ENCODE data around the gene PHLPP1. TPM values are rescaled to one million over a fixed set of nuclear protein-coding genes. Genes with fewer than 3 reads are reported as not detected.
"Not testable (repeated sequence)": the region's sequence is repeated elsewhere in the genome, so short reads cannot be mapped to it uniquely, and the experiment has no call there.

PHLPP1 gene
- 1 to 10 TPM in 2 of 6 donors, under 1 TPM in 4; 0.16 to 1.6 (median 0.59) TPM for polyA plus RNA-seq (ENCODE audit: low read depth in 6 of 6)

DNA sequence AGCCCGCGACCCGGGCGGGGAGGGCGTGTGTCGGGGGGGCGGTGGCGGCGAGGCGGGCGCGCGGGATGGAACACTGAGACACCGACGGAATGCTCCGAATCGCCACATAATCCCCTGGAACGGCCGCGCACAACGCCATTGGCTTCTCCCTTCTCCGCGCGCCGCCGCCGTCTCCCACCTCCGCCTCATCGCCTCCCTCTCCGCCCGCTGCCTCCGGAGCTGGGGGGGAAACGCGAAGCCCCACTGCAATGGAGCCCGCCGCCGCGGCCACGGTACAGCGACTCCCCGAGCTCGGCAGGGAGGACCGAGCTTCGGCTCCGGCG lies at the start of gene PHLPP1:
TSS of gene PHLPP1 (plus strand) at position 106 of the 323 bp plus-strand sequence. CDS start at position 249, 143 bp downstream.
- Mint-ChIP-seq H3K4me1 (peaks cover 24 to 31% (median 26%) of the 10 kb centered on the region in 3 donors), H3K27me3 (no peaks in the 10 kb centered on the region), H3K9me3 (no peaks in the 10 kb centered on the region), H3K36me3 (no peaks in the 10 kb centered on the region), H3K27ac (peak within 1 kb of the TSS; percentile 93 to 99 (median 98)), H3K4me3 (peak within 1 kb of the TSS; percentile 81 to 99 (median 96))
- peak; percentile 74 for DNase-seq
- ATAC-seq (ENCODE audit: low read depth in 2 of 2), result peak; percentile 40 to 48

DNA sequence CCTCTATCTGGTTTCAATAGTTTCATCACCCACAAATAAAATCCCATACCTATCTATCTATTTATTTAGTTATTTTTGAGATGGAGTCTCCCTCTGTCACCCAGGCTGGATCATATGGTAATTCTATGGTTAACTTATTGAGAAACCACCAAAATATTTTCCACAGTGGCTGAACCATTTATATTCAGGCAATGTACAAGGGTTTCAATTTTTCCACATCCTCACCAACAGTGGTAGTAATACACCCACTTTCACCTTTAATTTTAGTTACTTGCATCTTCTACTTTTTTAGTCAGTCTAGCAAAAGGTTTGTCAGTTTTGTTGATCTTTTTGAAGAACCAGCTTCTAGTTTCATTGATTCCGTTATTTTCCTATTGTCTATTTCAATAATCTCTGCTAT lies 46.1 kb upstream of the PHLPP1 start:
- H3K4me3 Mint-ChIP-seq, result no peak overlapping the region
- DNase-seq, result no peak
- H3K4me1 Mint-ChIP-seq, result no peaks in the 10 kb centered on the region
- H3K27me3 Mint-ChIP-seq, result no peaks in the 10 kb centered on the region
- H3K27ac Mint-ChIP-seq, result no peak overlapping the region
- no peak for ATAC-seq (ENCODE audit: low read depth in 2 of 2)
- peaks cover 0 to 9% of the 10 kb centered on the region in 2 donors for H3K36me3 Mint-ChIP-seq
- H3K9me3 Mint-ChIP-seq, result peaks cover 0 to 24% (median 20%) of the 10 kb centered on the region in 7 donors

DNA sequence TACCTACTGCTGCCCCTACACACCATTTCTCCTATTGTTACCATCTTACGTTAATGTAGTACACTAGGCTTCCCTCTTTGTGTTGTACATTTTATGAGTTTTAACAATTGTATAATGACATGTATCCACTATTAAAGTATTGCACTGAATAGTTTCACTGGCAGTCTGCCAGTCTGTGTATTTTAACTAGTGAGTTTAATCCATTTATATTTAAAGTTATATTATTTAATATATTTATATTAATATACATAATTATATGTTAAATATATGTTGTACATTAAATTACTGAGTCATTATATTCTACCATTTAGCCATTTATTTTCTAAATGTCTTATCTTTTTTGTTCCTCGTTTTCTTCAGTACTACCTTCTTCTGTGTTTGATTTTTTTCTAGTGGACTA lies 44.8 kb upstream of the PHLPP1 start:
- H3K27me3 Mint-ChIP-seq, result no peaks in the 10 kb centered on the region
- no peak for ATAC-seq (ENCODE audit: low read depth in 2 of 2)
- H3K27ac Mint-ChIP-seq, result no peak overlapping the region

DNA sequence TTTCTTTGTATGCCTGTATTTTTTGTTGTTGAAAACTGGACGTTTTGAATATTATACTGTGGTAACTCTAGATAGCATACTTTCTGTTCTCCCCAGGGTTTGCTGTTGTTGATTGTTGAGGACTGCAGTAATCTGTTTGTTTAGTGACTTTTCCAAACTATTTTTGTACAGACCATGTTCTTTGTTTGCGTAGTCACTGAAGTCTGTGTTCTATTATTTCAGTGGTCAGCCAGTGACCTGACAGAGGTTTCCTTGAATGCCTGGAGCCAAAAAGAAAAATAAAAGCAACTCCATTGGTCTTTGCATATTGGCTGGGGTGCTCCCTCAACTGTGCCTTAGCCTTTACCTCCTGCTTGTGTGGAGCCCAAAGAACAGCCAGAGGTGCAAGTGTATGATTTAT lies 42.7 kb upstream of the PHLPP1 start:
- DNase-seq, result no peak
- Mint-ChIP-seq H3K36me3 (peaks cover 0 to 13% of the 10 kb centered on the region in 2 donors), H3K4me3 (no peak overlapping the region), H3K9me3 (peaks cover 3 to 33% (median 20%) of the 10 kb centered on the region in 7 donors), H3K27ac (peak overlapping the region in 1 of 6 donors; percentile 18), H3K4me1 (no peaks in the 10 kb centered on the region), H3K27me3 (no peaks in the 10 kb centered on the region)
- ATAC-seq (ENCODE audit: low read depth in 2 of 2), result no peak

More for the DNA sequence above, 44.8 kb upstream of the PHLPP1 start:
- H3K9me3 Mint-ChIP-seq, result peaks cover 3 to 31% (median 20%) of the 10 kb centered on the region in 7 donors
- no peaks in the 10 kb centered on the region for H3K4me1 Mint-ChIP-seq
- no peak for DNase-seq
- peaks cover 0 to 13% of the 10 kb centered on the region in 2 donors for H3K36me3 Mint-ChIP-seq
- H3K4me3 Mint-ChIP-seq, result no peak overlapping the region

DNA sequence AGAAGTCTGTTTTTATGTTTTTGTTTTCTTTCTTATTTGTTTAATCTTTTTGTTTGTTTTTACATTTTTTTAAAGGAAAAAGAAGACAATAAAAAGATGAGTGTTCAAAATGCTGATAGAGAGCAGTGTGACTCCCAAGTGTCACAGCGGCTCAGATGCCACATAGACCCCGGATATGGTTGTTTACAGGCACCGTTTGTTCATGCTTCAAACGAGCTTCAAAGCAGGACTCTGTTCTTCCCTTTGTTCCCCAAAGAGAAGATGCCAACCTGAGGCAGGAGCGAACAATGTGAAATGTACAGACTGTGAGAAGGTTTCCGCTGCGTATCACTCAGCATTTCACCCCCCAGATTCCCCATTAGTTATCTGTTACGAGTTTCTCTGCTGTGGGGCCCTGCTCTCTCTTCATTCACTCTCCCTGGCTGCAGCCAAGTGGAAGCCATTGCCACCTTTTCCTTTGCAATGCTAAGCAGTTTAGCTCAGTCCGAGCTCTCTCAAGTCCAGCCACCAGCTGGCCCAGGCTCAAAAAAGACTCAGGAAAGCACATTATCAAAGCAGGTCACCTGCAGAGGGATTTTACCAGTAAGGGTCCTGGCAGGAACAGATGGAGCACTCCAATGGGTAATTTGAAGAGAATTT lies 36.4 kb upstream of the PHLPP1 start:
- Mint-ChIP-seq H3K4me1 (no peaks in the 10 kb centered on the region), H3K27ac (no peak overlapping the region), H3K9me3 (peaks cover 0 to 10% (median 5%) of the 10 kb centered on the region in 7 donors), H3K27me3 (no peaks in the 10 kb centered on the region), H3K36me3 (peaks cover 0 to 4% of the 10 kb centered on the region in 2 donors), H3K4me3 (no peak overlapping the region)
- ATAC-seq (ENCODE audit: low read depth in 2 of 2), result no peak
- DNase-seq, result no peak

DNA sequence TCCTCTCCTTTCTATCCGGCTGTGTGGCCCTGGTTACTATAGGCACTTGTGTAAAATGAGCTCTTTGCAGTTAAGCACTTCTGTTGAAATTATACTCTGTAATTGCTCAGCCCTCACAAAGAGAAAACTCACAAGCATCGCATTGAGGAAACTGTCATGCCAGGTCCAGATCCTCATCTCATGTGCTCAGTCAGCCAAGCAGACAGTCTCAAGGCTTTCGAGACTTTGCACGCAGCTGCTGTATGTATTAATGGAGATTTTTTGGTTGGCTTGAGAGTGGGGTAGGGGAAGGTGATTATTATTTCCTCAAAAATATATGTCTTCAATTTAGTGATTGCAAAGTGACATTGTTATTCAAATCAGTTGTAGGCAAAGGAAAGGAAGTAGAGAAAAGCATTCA lies 33.0 kb upstream of the PHLPP1 start:
- H3K27ac Mint-ChIP-seq, result peak overlapping the region in 1 of 6 donors; percentile 50
- H3K9me3 Mint-ChIP-seq, result peaks cover 0 to 10% (median 3%) of the 10 kb centered on the region in 7 donors
- no peak for ATAC-seq (ENCODE audit: low read depth in 2 of 2)
- H3K27me3 Mint-ChIP-seq, result no peaks in the 10 kb centered on the region
- no peak overlapping the region for H3K4me3 Mint-ChIP-seq
- no peak for DNase-seq
- no peaks in the 10 kb centered on the region for H3K4me1 Mint-ChIP-seq
- peaks cover 0 to 6% of the 10 kb centered on the region in 2 donors for H3K36me3 Mint-ChIP-seq

DNA sequence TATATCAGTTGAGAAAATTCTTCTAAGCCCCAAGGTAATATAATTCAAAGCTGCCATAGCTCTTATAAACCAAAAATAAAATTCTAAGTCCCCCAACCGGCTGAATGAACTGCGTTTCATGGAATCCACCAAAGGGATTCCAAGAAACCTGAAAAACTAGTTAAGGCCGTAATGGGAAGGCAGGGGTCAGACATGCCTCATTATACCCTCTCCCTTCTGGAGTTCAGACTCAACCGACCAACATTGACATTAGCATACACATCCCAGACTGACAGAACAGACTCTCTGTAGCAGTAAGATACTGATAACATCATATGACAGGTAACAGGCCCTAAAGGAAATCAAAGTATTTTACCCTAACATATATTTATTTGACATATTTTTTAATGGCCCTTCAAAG lies 31.4 kb upstream of the PHLPP1 start:
- H3K9me3 Mint-ChIP-seq, result peaks cover 5 to 24% (median 15%) of the 10 kb centered on the region in 7 donors
- H3K36me3 Mint-ChIP-seq, result peaks cover 0 to 17% of the 10 kb centered on the region in 2 donors
- no peak overlapping the region for H3K4me3 Mint-ChIP-seq

DNA sequence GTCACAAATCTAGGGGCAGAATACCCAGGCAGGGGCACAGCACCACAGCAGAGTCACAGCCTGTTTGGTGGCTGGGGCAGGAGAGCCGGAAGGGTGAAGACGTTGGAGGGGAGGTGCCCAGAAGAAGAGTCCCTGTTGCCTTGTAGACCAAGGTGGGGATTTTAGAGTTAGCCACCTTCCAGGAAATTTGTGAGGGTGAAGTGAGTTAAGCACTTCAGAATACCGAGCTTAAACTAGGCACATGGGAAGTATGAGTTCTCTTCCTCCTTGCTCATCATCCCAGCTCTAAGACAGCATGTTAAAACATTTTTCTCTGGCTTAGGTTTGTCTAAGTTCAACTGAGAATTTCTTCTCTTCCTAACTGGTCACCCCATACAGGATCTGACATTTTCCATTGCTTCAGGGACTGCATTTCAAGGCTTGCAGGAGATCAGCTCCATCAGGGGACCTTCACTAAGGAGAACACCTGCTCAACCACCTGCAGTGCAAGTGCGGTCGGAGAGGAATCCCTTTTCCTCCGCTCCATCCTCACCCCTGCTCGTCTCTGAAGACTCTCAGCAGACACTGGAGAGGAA lies 26.5 kb upstream of the PHLPP1 start:
- DNase-seq, result no peak
- Mint-ChIP-seq H3K4me3 (no peak overlapping the region), H3K4me1 (no peaks in the 10 kb centered on the region), H3K27me3 (peaks cover 0 to 4% (median 0%) of the 10 kb centered on the region in 3 donors), H3K27ac (no peak overlapping the region), H3K36me3 (peaks cover 0 to 25% of the 10 kb centered on the region in 2 donors), H3K9me3 (peaks cover 11 to 45% (median 35%) of the 10 kb centered on the region in 7 donors)
- ATAC-seq (ENCODE audit: low read depth in 2 of 2), result no peak

More for the DNA sequence above, 31.4 kb upstream of the PHLPP1 start:
- DNase-seq, result no peak
- Mint-ChIP-seq H3K27ac (no peak overlapping the region), H3K27me3 (no peaks in the 10 kb centered on the region), H3K4me1 (no peaks in the 10 kb centered on the region)
- no peak for ATAC-seq (ENCODE audit: low read depth in 2 of 2)

DNA sequence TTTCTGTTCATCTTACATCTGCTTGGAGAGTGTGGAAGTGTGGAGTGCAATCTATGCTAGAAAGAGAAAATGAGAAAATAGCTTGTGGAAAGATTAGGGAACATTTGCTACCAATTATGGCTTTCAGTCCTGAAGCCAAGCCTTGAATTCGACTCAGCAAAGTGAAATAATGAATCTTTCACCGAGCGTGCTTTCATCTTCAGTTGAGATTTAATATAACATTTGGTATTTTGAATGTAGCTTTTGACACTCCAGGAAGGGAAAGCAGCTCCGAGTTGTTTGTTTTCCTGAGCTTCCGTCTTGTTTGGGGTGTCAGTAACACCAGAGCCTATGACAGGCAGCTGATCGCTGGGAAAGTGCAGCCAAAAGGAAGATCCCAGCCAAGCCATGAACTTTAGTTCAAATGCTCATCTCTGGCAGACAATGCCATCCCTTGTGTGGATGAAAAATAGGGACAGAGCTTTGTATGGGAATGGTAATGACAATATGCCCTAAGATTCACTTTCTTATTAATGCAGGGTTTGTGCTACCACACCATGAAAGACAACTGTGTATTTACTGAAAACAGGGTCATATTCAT lies 25.0 kb upstream of the PHLPP1 start:
- Mint-ChIP-seq H3K36me3 (peaks cover 0 to 25% of the 10 kb centered on the region in 2 donors), H3K4me1 (no peaks in the 10 kb centered on the region), H3K27ac (no peak overlapping the region), H3K27me3 (peaks cover 0 to 4% (median 0%) of the 10 kb centered on the region in 3 donors), H3K4me3 (no peak overlapping the region), H3K9me3 (peaks cover 11 to 41% (median 35%) of the 10 kb centered on the region in 7 donors)
- no peak for DNase-seq
- no peak for ATAC-seq (ENCODE audit: low read depth in 2 of 2)

DNA sequence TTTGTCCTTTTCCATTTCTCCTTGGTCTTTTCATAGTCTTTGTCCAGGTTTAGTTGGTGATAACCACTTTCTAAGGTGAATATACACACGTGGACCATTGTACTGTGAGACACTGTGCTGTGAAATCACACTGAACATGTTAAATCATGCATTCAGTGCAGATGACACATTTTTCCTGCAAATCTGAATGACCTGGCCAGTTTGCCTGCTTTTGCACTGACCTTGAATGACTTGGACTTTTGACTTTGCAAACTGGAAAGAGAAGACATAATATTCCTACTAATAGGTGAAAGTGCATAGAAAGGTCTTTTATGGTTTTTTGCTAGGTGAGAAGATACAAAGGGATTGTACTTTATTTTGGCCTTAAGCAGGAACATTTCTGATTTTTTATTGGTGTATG lies 21.7 kb upstream of the PHLPP1 start:
- ATAC-seq (ENCODE audit: low read depth in 2 of 2), result no peak
- Mint-ChIP-seq H3K36me3 (peaks cover 0 to 12% of the 10 kb centered on the region in 2 donors), H3K4me1 (no peaks in the 10 kb centered on the region), H3K9me3 (peaks cover 5 to 25% (median 20%) of the 10 kb centered on the region in 7 donors), H3K27ac (no peak overlapping the region), H3K4me3 (no peak overlapping the region), H3K27me3 (peaks cover 0 to 4% (median 0%) of the 10 kb centered on the region in 3 donors)
- no peak for DNase-seq

DNA sequence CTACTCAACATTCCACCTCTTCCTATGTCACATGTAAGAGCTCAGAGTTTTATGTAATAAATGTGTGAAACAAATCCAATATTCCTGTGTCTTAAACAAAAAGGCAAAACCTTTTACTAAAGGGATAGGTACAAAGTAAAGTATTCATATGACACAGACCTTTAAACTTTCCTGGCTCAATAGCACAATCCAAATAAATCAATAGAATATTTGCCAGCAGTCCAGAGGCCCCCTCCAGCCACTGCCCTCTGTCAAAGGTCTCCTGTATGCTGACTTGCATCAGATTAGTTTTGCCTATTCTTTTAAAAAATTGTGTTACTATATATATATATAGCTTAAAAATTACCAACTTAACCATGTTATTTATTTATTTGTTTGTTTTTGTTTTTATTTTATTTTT lies 17.7 kb upstream of the PHLPP1 start:
- Mint-ChIP-seq H3K27me3 (peaks cover 0 to 9% (median 0%) of the 10 kb centered on the region in 3 donors), H3K9me3 (peaks cover 0 to 4% (median 0%) of the 10 kb centered on the region in 7 donors), H3K4me1 (peaks cover 0 to 8% (median 6%) of the 10 kb centered on the region in 3 donors), H3K36me3 (peaks cover 0 to 12% of the 10 kb centered on the region in 2 donors), H3K27ac (no peak overlapping the region), H3K4me3 (no peak overlapping the region)
- ATAC-seq (ENCODE audit: low read depth in 2 of 2), result no peak
- no peak for DNase-seq

DNA sequence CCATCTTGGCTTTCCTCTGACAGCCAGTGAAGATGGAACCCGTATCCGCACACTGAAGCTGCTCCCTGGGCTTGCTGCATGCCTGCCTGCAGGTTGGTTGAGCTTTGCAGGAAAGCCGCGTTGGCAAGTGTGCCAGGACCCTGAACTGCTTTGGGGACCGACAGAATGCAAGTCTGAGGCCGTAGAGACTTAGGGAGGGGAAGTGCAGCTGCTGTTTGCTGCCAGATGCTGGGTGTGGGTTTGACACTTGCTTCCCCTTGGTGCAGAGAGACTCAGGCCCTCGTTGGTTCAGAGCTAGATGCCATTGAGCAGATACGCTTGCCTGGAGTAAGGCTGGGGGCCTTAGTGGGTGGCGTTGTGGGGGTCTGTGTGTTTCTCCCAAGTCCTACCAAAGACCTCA lies 13.1 kb upstream of the PHLPP1 start:
- peaks cover 0 to 12% of the 10 kb centered on the region in 2 donors for H3K36me3 Mint-ChIP-seq
- peaks cover 0 to 9% (median 0%) of the 10 kb centered on the region in 3 donors for H3K27me3 Mint-ChIP-seq
- peak overlapping the region in 1 of 6 donors; percentile 68 for H3K27ac Mint-ChIP-seq
- no peak for DNase-seq
- peak; percentile 54 to 58 for ATAC-seq (ENCODE audit: low read depth in 2 of 2)
- peaks cover 0 to 10% (median 8%) of the 10 kb centered on the region in 3 donors for H3K4me1 Mint-ChIP-seq
- peaks cover 0 to 4% (median 0%) of the 10 kb centered on the region in 7 donors for H3K9me3 Mint-ChIP-seq
- H3K4me3 Mint-ChIP-seq, result no peak overlapping the region

DNA sequence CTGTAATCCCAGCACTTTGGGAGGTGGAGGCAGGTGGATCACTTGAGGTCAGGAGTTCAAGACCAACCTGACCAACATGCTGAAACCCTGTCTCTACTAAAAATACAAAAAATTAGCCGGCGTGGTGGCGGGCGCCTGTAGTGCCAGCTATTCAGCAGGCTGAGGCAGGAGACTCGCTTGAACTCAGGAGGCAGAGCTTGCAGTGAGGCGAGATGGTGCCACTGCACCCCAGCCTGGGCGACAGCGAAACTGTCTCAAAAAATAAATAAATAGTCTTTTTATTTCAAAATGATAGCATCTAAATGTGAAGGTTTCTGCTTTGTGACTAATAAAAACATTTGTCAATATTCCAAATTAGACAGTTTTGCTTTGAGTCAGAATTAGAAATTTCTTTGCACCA lies 8.5 kb upstream of the PHLPP1 start:
- not testable (repeated sequence) for H3K36me3 Mint-ChIP-seq; DNase-seq; H3K27ac Mint-ChIP-seq; H3K4me3 Mint-ChIP-seq; ATAC-seq (ENCODE audit: low read depth in 2 of 2); H3K27me3 Mint-ChIP-seq; H3K9me3 Mint-ChIP-seq; H3K4me1 Mint-ChIP-seq

DNA sequence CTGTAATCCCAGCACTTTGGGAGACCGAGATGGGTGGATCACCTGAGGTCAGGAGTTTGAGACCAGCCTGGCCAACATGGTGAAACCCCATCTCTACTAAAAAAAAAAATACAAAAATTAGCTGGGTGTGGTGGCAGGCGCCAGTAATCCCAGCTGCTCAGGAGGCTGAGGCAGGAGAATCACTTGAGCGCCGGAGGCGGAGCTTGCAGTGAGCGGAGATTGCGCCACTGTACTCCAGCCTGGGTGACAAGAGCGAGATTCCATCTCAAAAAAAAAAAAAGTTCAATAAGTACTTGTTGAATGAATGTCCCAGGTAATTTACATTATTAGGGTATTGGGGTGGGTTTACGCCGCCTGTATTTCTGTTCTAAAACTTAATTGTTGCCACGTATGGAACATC lies 5.4 kb upstream of the PHLPP1 start:
- ATAC-seq (ENCODE audit: low read depth in 2 of 2); H3K36me3 Mint-ChIP-seq; DNase-seq; H3K4me1 Mint-ChIP-seq; H3K27me3 Mint-ChIP-seq; H3K27ac Mint-ChIP-seq; H3K9me3 Mint-ChIP-seq; H3K4me3 Mint-ChIP-seq: not testable (repeated sequence)

All from naive B cell (primary cell).